CD4-positive, alpha-beta T cell treated with Interleukin-6 for 4 hours (primary cell): ENCODE results near the gene RAPGEF6.

Source experiments
- DNase-seq: peaks from one replicate; pipeline ENCODE4 v3.0.0-alpha.2; 2020; ENCODE audit warnings: mixed read lengths

RAPGEF6 gene

DNA sequence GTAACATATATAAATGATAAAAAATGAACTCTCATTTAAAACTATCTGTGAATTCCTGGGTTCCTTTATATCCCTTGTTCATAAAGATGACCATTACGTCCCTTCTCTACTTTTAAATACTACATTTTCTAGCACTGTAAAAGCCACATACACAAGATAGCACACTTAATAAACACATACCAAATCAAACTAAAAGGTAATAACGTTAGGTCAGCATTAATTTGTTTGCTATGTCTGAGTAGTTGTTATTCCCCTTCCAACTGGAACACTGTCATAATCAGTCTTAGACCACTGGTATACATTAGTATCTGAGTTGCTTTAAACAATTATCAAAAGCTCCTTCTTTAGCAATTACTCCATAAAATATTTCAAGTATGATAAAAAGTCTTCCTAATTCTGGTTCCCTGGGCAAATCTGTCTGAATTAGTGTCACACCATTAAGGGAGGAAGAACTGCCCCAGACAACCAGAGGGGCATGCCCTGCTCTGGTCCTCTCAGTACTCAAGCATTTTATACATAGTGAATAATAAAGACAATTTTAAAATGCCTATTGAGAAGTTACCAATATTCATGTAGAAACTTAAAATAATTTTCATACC lies 98.1 kb downstream of the RAPGEF6 start:
- no peak for DNase-seq

DNA sequence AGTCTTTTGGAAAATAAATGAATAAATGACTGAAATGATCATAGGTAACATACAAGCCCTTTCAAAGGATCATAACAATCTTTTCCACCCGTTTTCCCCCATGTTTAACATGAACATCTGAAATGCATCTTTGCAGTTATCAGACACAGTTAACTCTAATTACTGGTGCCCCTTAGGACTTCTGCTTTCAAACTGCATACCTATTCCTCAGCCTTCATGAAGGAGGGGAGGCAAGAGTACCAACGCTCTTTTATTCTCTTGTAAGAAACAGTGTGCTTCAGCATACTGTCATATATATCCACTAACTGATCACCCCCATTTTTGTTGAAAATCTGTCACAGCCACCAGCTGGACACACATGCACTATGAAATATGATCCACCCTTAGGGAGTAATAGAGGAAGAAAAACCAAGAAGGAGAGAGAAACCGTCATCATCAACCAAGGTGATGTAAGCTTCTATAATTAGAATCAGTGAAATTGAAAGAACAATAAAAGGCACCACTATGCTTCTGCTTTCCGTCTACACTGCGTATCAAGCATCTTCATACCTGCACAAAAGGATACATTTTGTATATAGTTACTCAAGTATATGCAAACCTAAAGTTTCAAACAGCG lies 98.7 kb downstream of the RAPGEF6 start:
- no peak for DNase-seq

DNA sequence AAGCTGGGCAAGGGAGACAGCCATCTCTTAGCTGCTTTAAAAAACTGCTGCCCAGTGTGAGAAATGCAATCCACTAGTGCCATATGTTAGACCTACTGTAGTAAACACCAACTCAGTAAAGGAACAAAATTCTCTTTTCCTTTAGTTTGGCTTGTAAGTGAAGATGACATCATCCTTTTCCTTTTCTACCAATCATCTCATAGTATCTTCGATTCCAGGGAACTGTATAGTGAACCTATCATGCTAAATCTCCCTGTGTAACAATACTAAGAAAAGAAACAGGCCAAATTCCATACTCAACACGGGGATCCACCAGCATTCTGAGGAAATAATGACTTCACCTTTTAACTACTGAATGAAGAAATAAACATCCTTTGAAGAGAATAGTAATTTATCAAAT lies 100.1 kb downstream of the RAPGEF6 start:
- no peak for DNase-seq

DNA sequence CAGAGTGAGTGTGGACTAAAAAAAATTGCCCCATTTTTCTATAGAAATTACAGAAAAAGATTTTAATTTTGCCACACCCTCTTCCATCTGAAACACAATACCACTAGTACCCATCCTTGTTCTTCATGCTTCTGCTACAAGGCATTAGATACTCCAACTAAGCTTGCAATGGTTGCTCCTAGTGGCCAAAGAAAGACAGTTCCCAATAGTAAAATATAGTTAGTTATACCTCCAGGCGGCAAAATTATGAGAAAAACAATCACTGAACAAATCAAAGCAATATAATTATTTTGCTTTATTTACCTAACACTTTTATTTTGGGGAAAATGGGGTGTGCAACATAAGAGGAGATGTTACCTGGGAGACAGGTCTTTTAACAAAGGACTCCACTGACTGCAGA lies 101.2 kb downstream of the RAPGEF6 start:
- no peak for DNase-seq

DNA sequence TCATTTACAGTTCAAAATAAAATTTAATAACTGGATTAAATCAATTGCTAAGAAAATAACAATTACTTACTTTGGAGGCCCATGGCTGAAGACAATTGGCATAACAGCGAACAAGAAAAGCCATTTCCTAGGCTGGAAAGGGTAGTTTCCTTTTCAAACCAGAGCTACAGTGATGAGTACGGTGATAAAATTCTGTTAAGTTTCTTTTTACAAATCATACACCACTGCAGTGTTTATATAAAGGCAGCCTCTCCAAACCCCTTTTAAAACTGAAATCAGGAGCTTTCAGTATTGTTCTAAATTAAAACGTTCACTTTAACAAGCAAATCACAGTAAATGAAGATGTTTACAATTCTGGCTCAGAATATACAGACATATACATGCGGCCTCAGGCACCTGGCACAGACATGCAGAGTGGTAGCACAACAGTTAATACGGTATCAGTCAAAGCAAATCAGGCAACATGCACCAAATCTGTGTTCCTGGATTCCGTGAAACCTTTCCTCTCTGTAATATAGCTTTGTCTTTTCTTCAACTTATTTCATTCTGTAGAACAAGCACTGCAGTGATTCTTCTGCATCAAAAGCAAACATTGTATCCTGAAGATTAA lies 102.9 kb downstream of the RAPGEF6 start:
- no peak for DNase-seq

DNA sequence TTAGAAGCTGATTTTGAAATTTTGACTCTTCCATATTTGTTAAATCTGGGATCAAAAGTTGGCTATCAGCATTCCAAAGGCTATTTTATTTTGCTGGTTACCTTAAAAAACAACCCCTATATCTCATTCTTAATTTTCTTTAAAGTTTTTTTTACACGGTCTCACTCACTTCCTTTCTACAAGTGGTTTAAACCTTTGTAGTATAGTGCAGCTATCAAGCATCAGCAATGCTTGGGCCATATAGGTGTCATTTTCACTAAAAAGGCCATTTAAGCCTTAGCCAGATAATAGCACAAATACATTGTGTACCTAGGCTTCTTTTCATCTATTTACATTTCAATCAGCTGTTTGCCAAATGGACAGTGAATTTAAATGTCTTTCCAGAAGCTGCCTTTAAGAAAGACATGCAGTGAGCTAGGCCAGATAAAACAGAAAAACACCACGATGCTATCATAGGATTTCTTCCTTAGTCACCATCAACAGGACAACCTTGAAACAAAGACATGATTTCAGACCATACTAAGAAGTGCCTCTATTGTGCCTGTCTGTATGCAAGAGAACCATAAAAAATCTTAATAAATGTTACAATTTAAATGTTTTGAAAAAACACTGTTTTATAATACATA lies 104.2 kb downstream of the RAPGEF6 start:
- no peak for DNase-seq

DNA sequence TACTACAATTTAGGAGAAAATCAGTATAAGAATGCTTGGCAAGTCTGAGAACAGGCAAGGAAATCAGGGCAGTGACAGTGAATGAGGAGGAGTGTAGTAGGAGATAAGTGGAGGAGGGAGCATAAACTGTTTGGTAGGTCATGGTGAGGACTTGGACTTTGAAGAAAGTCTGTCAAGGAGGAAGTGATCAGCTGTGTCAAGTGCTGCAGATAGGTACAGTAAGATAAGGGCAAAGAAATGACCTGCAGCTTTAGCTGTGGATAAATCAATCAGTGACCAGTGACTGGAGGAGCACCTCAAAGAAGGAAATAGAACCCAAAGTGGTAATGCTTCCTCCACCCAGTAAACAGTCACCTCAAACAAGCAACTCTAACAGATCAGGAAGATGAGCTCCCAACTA lies 106.3 kb downstream of the RAPGEF6 start:
- DNase-seq: no peak

DNA sequence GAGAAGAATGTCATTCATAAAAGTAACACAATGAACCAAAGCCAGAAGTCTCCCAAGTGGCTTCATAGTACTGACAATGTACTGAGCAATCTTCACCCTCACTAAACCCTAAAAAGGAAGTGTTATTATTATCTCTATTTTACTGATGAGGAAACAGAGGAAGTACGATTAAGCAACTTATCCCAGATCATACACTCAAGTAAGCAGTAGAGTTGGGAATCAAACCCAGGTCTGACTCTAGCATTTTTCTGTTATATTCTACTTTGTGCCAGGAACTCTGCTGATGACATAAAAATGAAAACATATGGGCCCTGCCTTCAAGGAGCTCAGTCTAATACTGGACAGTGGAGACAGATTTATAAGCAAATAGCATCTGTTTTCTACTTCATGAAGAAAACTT lies 109.2 kb downstream of the RAPGEF6 start:
- DNase-seq: no peak

DNA sequence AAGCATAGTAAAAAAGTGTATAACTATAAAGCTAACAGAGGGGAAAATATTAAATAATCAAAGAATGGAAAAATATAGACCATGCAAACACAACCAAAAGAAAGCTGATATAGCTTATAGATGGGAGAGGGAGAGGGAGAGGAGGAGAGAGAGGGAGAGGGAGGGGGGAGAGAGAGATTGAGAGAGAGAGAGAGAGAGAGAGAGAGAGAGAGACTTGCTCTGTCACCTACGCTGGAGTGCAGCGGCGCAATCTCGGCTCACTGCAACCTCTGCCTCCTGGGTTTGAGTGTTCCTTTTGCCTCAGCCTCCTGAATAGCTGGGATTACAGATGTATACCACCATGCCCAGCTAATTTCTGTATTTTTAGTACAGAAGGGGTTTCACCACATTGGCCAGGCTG lies 110.6 kb downstream of the RAPGEF6 start:
- no peak for DNase-seq

DNA sequence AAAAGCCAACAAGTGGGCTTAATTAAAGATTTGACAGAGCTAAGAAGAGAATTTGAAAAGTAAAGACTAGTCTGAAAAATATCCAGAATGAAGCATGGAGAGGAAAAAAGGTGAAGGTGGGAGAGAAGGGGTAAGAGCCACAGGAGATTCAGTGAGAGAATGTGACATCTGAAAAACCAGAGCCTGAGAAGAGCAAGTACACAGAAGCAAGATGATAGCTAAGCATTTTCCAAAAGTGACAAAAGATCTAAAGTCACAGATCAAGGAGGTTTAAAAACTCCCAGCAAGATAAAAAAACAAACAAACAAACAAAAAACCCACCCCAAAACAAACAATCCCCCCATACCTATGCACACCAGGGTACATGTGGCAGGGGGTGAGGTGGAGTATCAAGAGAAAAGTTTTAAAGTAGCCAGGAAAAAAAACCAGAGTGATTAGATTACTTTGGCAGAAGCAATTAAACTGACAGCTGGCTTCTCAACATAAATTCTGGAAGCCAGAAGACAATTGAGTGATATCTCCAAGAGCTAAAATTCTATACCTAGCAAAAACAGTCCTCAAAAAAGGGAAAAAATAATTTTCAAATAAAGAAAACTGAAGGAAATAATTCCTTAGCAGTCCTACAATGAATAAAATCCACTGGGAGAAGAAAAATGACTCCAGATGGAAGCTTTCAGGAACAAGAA lies 111.4 kb downstream of the RAPGEF6 start:
- no peak for DNase-seq

DNA sequence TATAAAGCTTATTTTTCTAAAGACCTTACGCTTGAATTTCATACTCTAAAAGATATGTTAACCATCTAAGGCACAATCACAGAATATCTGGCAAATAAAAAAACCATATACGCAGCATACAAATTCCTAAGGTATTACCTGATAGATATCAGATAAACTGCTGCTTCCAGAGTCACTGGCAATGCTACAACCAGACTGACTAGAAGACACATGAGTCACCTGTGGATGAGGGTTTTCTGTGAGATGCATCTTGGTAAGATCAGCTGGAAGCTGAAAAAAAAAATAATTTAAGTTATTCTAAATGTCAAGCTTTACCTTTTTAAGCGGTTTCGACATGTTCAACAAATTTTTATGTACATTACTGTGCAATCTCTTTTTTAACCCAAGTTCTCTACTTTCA lies 113.8 kb downstream of the RAPGEF6 start:
- peak; percentile 15 for DNase-seq

DNA sequence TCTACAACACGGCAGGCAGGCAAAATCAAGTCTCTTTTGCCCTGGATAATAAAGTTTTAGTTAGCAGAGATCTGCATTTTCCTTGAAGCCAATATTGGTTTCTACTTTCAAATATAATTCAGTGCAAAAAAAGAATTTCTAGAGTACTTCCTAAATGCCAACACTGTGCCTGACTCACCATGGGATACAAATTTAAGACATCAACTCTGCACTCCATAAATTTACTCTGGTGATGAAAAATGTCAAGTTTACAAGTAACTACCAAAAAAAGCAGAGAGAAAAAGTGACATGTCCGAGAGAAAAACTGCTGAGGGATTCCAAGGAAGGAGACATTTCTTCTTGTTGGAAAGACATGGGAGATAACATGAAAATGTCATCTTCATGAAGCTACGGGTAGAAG lies 119.7 kb downstream of the RAPGEF6 start:
- no peak for DNase-seq

DNA sequence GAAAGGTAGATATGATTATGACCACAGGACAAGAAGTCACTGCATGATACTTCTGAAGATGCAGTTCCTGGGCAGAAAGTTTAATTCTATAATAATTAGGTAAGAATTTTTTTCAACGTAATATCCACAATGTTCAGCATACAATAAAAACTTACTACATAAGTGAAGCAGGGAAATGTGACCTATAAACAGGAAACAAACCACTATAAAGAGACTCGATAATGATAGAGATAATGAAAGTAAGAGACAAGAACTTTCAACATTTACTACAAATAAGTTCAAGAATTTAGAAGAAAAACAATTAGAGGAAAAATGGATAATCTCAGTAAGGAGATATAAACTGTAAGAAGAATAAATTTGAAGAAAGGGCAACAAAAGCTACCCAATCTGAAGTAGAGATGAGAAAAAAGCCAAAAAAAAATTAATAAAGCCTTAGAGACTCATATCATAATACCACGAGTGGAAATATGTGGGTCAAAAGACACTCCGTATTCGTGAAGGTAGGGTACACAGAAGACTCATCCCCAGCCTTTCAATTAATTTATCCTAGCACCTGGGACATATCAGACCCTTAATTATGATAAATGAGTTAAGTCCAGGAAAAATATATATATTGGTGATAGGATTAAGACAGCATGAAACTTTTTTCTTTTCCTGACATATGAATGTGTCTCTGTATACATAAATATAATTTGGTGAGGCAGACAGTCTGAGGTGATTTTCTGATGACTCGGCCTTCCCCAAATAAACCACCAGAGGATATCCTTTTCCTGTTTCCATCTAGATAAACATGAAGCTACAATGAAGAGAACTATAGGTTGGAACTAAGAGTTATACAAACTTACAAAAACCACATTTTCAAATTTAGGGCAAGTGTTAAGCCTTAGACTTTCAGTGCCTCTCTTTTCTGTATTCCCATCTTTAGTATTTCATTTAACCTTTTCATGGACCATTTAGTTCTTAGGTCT lies 120.4 kb downstream of the RAPGEF6 start:
- peak; percentile 44 for DNase-seq

DNA sequence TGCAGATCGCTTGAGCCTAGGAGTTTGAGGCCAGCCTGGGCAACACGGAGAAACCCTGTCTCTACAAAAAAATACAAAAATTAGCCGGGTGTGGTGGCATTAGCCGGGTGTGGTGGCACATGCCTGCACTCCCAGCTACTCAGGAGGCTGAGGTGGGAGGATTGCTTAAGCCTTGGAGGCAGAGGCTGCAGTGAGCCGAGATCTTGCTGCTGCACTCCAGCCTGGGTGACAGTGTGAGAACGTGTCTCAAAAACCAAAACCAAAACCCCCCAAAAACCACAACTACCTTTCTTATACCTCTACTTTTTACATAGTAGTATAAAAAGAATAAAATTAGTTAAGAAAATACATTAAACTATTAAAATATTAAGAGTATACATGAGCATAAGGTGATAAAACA lies 121.2 kb downstream of the RAPGEF6 start:
- no peak for DNase-seq

DNA sequence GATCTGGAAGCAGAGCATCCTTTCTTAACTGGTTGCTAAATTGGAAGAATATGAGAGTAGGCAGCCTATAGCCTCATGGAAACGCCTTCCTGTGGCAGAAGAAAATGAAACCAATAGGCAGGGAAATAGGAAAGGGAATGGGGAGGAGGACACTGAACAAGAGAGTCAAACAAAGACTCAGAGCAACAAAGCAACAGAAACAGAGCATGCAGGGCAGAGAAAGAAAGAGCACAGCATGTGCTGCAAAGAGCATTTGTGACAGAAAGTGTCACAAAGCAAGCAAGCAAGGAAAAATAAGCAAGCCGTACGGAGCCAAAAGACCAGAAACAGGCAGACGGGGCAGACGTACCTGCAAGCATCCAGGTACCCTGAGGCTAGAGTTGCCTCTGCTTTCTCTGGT lies 123.1 kb downstream of the RAPGEF6 start:
- DNase-seq: no peak

DNA sequence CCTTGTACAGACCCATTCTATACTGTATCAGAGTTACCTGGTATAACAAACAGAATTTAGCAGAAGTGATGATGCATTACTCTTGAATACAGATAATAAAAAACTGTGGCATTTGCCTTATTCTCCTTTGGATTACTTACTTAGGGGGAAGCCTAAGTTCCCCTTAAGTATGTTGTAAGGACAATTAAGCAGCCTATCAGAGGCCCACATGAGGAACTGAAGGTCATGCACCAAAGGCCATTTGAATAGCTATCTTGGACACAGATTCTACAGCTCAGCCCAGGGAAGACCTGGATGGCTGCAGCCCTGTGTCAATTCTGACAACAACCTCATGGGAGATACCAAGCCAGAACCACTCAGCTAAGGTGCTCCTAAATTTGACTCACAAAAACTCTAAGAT lies 125.2 kb downstream of the RAPGEF6 start:
- DNase-seq: no peak

DNA sequence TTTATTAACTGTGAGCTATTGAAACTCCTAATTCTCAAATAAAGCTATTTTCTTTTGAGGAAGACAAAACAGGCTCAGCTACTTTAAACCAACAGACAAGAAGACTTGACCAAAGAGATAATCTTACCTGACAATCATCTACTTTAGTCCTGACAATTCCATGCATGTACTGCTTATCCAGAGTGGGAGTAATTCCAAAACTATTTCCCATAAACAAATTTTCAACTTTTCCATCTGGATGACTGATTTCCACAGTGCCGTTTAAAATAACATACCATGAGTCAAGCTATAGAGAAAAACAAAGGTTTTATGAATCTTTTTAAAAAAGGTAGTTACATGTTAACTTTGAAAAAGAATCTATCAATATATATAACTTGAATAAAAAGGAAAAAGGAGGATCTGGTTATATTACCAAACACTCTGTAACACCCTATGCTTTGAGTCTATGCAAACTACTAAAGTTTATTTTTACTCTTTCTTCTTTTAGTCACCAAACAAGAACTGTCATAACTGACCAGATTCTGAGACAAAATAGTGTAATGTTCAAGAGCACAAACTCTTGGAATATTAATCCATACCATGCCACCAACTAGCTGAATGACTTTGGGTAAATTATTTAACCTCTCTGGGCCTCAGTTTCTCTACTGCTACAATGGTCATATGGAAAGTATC lies 129.7 kb downstream of the RAPGEF6 start:
- no peak for DNase-seq

DNA sequence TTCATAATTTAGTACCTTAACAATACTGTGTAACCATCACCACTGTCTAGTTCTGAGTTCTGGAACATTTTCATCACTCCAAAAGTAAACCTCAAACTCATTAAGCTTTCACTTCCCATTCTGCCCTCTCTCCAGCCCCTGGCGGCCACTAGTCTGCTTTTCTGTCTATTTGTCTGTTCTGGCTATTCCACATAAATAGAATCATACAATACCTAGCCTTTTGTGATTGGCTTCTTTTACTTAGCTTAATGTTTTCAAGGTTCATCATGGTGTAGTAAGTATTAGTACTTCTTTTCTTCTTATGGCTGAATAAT lies 138.7 kb downstream of the RAPGEF6 start:
- DNase-seq: no peak

DNA sequence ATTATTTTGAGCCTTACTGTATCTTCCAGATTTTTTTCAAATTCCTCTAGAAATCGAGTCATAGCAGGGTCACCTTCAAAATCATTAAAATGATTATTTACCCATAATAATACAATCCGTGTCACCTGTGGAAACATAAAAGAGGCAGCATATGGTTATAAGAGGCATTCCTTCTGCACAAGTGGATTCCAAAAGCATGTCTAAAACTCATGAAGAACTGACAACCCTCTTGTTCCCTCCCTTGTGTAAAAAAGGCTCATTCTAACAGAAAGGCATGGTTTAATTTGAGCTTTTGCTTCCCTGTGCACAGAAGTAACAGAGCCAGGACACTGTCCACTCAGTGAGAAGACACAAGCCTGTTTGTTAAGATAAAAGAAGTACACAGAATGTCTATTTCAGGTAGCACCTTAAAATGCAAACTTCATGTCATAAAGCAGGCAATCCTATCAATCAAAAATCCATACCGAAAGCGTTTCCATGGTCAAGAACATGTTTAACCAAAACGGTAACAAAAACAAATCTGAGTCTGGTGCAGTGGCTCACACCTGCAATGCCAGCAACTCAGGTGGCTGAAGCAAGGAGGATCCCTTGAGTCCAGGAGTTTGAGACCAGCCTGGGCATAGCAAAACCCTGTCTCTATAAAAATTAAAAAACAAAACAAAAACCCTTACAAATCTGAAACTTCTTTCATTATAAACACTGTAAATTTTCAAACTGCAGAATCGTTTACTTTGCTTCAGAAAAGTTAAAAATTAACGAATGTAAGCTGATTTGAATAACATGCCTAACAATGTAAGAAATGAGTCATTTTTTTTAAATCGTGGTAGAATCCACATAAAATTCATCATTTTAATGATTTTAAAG lies 139.3 kb downstream of the RAPGEF6 start:
- DNase-seq: no peak

DNA sequence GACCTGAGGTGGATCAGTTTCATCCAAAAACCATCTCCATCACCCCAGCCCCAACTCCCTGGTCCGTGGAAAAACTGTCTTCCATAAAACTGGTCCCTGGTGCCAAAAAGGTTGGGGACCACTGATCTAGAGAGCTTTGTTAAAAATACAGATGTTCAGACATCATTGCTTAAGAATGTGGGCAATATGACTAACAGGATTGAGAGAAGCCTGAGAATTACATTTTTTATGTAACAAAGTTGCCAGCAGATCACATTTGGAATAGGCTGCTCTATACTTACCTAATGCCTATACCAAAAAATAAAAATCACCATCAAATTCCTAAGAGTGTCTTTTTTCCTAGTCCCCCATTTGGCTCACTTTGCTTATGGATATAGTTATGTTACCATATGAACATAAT lies 143.3 kb downstream of the RAPGEF6 start:
- DNase-seq: no peak

DNA sequence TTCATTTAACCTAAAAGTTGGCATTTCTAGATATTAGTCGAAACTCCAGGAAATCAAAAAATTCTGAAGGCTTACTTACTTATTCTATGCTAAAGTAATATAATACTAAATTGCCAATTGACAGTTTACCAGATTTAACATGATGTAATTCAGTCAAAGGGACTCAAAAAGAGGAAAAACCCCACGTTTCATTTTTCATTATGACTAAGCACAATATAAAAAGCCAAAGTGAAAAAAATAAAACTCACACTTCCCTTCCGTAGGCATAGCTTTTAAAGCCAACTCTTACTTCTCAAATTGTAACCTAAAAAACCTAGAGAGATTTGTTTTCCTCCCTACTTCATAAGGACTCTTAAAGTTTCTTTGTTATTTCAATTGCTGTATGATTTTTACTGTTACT lies 146.6 kb downstream of the RAPGEF6 start:
- DNase-seq: no peak
